ENCODE measurements around the gene ZNF346. TPM values are rescaled to one million over a fixed set of nuclear protein-coding genes. Genes with fewer than 3 reads are reported as not detected.

Gene ZNF346
- total RNA-seq, 4 donors from 2014 or later, result 13.9 to 29.0 (median 15.8) TPM

DNA sequence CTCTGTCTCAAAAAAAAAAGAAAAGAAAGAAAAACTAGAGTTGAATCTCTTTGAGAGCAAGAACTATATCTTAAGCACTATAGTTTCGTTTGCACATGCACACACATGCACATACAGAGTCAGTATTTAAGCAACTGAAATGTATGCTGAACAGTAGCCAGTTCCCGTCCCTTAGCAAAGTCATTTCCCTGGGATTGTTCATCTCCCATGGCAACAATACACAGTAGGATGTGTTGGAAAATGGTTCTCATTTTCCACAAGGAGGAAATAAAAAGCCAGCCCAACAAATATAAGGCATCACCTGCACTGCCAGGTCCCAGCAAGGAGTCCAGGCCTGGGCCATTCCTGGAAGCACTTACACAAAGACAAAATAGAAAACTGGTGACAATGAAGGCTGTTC lies 4.2 kb upstream of the ZNF346 start:
- 76% methylated on average over 2 of the region's 2 CpGs for WGBS
- no peak for DNase-seq (ENCODE audit: low spot score in 2 of 2)
- TF ChIP-seq POLR2AphosphoS5 (IDR thresholded peaks at IDR 0.05) (no peak), EP300 (IDR thresholded peaks at IDR 0.05) (no peak), POLR2A (IDR thresholded peaks at IDR 0.05) (no peak)
- TF ChIP-seq, protein P1, sequence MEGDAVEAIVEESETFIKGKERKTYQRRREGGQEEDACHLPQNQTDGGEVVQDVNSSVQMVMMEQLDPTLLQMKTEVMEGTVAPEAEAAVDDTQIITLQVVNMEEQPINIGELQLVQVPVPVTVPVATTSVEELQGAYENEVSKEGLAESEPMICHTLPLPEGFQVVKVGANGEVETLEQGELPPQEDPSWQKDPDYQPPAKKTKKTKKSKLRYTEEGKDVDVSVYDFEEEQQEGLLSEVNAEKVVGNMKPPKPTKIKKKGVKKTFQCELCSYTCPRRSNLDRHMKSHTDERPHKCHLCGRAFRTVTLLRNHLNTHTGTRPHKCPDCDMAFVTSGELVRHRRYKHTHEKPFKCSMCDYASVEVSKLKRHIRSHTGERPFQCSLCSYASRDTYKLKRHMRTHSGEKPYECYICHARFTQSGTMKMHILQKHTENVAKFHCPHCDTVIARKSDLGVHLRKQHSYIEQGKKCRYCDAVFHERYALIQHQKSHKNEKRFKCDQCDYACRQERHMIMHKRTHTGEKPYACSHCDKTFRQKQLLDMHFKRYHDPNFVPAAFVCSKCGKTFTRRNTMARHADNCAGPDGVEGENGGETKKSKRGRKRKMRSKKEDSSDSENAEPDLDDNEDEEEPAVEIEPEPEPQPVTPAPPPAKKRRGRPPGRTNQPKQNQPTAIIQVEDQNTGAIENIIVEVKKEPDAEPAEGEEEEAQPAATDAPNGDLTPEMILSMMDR (IDR thresholded peaks at IDR 0.05), result no peak

DNA sequence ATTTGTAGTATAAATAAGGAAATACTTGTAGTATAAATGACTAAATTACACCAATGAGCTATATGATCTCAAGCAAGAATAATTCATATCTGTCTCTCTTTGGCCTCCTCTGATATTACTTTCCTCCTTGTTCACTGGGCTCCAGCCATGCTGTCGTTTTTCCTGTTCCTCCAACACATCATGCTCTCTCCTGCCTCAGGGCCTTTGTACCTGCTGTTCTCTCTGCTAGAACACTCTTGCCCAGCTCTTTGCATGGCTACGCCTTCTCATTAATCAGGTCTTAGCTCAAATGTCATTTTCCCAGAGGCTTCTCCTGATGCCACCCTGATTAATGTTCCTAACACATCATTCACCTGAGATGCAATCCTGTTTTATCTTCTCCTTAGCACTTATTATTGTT lies 2.5 kb upstream of the ZNF346 start:
- 71% methylated on average over 2 of the region's 2 CpGs for WGBS
- Histone ChIP-seq H3K4me1 (peaks cover 25% of the 10 kb centered on the region), H3K9me3 (no peaks in the 10 kb centered on the region), H3K27ac (no peak overlapping the region), H3K36me3 (no peaks in the 10 kb centered on the region), H3K27me3 (no peaks in the 10 kb centered on the region), H3K4me3 (no peak overlapping the region)
- DNase-seq (ENCODE audit: low spot score in 2 of 2), result no peak
- TF ChIP-seq EP300 (IDR thresholded peaks at IDR 0.05) (no peak), POLR2AphosphoS5 (IDR thresholded peaks at IDR 0.05) (no peak)
- TF ChIP-seq, protein P1 (IDR thresholded peaks at IDR 0.05), result no peak

More for the DNA sequence above, 4.2 kb upstream of the ZNF346 start:
- no peak overlapping the region for H3K27ac ChIP-seq
- H3K27me3 ChIP-seq, result no peaks in the 10 kb centered on the region
- no peak overlapping the region for H3K4me3 ChIP-seq
- H3K9me3 ChIP-seq, result no peaks in the 10 kb centered on the region
- no peaks in the 10 kb centered on the region for H3K36me3 ChIP-seq
- H3K4me1 ChIP-seq, result peaks cover 14% of the 10 kb centered on the region

DNA sequence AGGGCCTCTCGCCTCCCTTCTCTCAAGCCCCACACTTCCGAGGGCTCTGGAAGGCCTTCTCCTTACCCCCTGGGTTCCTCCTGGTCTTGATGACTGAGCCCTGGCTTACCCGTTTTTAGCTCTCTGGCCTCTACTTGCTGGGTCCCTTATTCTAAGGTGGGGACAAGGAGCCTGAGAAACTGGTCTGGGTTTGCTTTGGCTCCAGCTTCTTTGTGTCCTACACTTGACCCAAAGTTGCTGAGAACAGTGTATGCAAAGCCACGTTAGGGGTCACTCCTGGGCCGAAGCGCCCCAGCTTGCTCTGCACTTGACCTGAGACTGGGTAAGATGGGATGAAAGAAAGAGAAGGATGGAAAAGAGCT lies 788 bp downstream of the ZNF346 start:
- Histone ChIP-seq H3K27ac (peak overlapping the region; percentile 84), H3K36me3 (peaks cover 3% of the 10 kb centered on the region), H3K9me3 (no peaks in the 10 kb centered on the region), H3K27me3 (no peaks in the 10 kb centered on the region), H3K4me1 (peaks cover 27% of the 10 kb centered on the region), H3K4me3 (peak overlapping the region; percentile 98)
- WGBS, result 22% methylated on average over 6 of the region's 6 CpGs
- no peak for TF ChIP-seq POLR2A (IDR thresholded peaks at IDR 0.05)
- TF ChIP-seq EP300 (IDR thresholded peaks at IDR 0.05), result no peak
- TF ChIP-seq, protein P1 (IDR thresholded peaks at IDR 0.05), result no peak
- TF ChIP-seq POLR2AphosphoS5 (IDR thresholded peaks at IDR 0.05), result no peak
- no peak for DNase-seq (ENCODE audit: low spot score in 2 of 2)

DNA sequence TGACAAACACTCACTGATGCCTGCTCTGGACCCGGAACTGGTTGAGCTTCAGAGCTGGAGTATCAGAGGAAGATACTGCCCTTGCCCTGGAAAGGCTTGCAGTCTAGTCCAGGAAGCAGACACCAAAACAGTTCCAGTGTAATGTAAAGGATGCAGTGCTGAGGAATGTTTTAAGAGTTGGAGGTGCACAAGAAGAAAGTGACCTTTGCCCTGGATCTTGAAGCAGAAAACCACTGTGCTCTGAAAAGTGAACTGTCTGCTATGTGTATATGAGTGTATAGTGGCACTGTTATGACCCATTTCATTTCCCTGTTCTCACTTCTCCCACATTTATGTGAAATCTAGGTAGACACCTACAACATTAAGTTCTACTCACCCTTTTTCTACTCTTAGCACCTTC lies 2.1 kb downstream of the ZNF346 start:
- WGBS, result 94% methylated on average over 1 of the region's 1 CpG
- H3K36me3 ChIP-seq, result peaks cover 6% of the 10 kb centered on the region
- no peak overlapping the region for H3K27ac ChIP-seq
- H3K9me3 ChIP-seq, result no peaks in the 10 kb centered on the region
- H3K27me3 ChIP-seq, result no peaks in the 10 kb centered on the region
- no peak overlapping the region for H3K4me3 ChIP-seq
- no peak for DNase-seq (ENCODE audit: low spot score in 2 of 2)
- TF ChIP-seq EP300 (IDR thresholded peaks at IDR 0.05) (no peak), POLR2AphosphoS5 (IDR thresholded peaks at IDR 0.05) (no peak), POLR2A (IDR thresholded peaks at IDR 0.05) (no peak)
- TF ChIP-seq, protein P1 (IDR thresholded peaks at IDR 0.05), result no peak
- peaks cover 27% of the 10 kb centered on the region for H3K4me1 ChIP-seq

DNA sequence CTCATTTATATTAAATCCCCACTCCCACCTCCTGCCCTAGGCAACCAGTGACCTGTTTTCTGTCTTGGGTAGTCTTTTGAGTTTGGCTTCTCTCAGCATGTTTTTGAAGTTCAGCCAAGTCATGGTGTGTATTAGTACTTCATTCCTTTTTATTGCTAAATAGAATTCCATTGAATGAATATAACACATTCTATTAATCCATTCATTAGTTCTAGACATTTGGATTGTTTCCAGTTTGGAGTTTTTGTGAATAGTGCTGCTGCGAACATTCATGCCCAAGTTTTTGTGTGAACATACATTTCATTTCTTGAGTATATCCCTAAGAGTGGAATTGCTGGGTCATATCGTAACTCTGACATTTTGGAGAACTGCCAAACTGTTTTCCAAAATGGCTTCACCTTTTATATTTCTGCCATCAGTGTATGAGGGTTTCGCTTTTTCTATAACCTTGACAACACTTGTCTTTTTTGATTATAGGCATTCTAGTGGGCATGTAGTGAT lies 2.7 kb downstream of the ZNF346 start:
- DNase-seq (ENCODE audit: low spot score in 2 of 2), result no peak
- Histone ChIP-seq H3K4me3 (no peak overlapping the region), H3K27ac (no peak overlapping the region), H3K4me1 (peaks cover 27% of the 10 kb centered on the region), H3K36me3 (peaks cover 6% of the 10 kb centered on the region), H3K27me3 (no peaks in the 10 kb centered on the region), H3K9me3 (no peaks in the 10 kb centered on the region)
- WGBS, result 78% methylated on average over 3 of the region's 3 CpGs
- TF ChIP-seq POLR2AphosphoS5 (IDR thresholded peaks at IDR 0.05) (no peak), EP300 (IDR thresholded peaks at IDR 0.05) (no peak), POLR2A (IDR thresholded peaks at IDR 0.05) (no peak)
- TF ChIP-seq, protein P1 (IDR thresholded peaks at IDR 0.05), result no peak

All from suprapubic skin (tissue), 4 donors.